NCI-H187 (cell line): ENCODE measurements around the gene TNPO3.
"Not testable (repeated sequence)": the region's sequence is repeated elsewhere in the genome, so short reads cannot be mapped to it uniquely, and the experiment has no call there.

Experiments used
- DNase-seq, 2 experiments: peaks; one replicate each; lab custom pipeline; 2025; lab: John Stamatoyannopoulos, UW

The TNPO3 gene

DNA sequence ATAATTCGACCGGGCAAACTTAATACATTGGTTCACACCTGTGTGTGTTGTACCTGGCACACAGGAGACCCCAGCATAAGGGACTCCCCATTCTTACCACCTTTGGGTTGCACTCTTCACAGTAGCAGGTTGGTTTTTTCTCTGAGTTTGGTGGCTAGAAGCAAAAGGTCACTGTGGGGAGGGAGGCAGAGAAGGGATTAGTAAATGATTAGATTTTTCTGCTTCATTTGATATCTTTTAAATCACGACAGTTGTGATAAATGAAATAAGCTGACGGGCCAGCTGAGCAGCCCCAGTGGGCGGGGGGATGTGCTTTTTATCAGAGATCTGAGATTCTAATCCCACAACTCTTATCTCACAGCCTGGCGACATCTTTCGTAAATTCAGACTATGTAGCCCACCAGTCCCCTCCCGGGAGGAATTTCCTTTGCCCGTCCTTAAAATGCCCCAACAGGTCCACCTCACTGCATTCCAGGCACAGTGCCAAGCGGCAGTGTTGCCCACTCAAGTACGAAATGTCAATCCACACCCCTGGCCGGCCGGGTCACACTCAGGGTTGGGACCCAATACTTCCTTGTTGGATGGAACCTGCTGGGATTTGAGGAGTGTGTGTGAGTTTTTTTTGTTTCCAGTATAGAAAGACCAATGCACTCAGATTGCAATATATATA lies 133.9 kb downstream of the TNPO3 start:
- no peak for DNase-seq

DNA sequence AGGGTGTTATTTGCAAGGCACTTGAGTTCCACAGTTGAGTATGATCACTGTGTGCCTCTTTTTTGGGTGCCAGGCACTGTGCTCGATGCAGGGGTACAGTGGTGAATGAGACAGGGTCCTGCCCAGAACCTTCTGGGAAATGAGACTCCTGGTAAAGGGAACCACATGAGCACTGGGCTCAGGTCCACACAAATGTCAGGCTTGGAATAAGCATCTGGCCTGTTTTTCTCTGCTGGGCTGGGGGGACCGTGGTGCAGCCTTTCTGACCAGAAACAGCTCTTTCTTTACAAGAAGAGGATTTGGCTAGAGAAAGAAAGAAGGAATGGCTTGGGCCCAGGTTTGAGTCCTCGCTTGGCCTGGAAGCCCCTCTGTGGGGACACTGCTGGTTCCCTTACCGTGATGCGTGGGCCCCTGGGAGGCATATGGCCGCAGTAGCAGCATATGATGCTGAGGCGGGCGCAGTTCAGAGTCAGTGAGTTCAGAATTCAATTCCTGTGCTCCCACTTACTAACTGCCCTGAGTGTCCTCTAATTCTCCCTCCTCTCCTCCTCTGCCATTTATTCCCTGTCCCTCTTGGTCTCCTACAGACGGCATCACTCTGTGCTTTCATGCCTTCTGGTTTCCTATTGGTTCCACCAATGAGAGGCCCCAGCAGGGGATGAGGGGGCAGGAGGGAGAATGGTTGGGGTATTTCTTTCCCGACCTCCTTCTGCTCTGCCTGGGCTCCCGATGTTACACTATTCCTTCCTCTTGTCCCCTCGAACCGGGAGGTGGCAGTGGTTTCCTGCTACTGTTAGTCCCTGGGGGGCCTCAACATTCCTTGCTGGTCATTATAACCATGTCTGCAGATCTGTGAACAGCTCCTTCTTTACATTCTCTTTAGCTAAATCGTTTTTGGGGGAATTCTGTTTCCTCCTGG lies 134.8 kb downstream of the TNPO3 start:
- DNase-seq: no peak

DNA sequence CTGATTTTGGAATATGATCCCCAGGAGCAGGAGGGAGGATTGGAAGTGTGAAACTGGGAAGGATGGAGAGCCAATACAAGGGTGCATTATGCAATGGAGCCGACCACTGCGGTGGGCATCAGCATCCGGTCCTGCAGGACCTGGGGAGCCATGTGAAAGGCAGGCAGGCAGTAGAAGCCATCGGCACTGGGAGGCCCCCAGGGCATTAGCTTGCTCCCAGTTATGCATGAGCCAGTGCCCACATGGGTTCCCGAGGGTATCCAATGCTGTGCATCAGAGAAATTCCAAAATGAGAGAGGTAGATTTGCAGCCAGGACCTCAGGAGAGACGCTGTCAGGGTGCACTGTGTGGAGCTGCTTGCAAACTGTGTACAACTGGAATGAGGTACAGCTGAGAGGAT lies 135.7 kb downstream of the TNPO3 start:
- no peak for DNase-seq

GRCh38 chr7:128918016-128918665 lies 136.8 kb downstream of the TNPO3 start:
- no peak for DNase-seq

DNA sequence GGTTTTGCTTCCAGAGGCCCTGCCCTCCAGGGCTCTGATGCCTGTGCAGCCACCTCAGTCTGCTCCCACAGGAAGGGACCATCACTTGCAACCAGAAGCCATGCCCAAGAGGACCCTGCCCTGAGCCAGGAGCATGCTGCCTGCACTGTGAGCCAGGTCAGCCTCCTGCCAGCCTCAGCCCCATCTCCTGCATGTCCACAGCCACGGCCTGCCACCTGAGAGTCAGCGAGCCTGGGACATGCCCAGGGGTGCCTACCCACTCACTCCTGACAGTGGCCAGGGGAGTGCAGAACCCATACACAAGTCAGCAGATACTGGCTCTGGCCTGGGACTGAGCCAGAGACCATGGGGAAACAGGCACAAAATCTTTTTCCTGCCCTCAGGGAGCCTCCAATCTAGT lies 137.8 kb downstream of the TNPO3 start:
- DNase-seq: no peak

DNA sequence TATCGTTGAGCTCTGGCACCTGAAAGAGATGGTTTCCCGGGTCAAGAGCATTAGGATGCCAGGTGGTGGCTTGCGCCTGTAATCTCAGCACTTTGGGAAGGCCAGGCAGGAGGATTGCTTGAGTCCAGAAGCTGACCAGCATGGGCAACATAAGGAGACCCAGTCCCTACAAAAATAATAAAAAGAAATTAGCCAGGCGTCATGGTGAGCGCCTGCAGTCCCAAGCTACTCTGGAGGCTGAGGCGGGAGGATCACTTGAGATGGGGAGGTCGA lies 138.3 kb downstream of the TNPO3 start:
- no peak for DNase-seq

DNA sequence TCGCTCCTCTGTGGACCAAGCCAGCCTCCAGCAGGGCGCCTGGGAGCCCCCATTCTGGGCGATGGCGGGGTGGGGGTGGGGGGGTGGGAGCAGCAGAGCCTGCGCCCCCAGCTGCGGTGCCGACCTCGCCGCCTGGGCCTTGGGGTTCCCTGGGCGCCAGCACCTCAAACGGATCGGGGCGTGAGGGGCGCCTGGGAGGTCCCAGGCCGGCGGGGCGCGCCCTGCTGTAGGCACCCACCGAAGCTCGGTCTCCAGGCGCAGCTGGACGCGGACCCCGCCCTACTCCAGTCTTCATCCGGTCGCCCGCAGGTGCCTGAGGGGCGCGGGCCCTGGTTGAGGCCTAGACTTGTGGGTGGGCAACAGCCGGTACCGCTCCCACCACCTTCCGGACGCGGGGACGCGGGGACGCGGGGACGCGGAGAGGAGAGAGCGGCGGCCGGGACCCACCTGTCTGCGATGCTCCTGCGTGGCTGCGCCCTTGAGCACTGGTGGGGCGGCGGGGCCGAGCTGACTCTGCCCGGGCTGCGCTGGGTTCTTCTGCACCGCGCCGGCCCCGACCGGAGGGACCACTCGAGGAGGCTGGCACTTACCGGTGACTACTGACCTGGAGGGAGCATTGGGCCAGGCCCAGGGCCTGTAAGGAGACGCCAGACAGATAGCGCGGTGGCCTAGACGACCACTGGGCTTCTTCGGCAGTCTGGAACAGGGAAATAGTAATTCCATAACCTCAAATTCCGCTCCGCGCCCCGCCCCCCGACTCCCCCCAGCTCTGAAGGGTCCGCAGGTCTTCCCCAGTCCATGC lies 138.9 kb downstream of the TNPO3 start:
- DNase-seq: no peak

DNA sequence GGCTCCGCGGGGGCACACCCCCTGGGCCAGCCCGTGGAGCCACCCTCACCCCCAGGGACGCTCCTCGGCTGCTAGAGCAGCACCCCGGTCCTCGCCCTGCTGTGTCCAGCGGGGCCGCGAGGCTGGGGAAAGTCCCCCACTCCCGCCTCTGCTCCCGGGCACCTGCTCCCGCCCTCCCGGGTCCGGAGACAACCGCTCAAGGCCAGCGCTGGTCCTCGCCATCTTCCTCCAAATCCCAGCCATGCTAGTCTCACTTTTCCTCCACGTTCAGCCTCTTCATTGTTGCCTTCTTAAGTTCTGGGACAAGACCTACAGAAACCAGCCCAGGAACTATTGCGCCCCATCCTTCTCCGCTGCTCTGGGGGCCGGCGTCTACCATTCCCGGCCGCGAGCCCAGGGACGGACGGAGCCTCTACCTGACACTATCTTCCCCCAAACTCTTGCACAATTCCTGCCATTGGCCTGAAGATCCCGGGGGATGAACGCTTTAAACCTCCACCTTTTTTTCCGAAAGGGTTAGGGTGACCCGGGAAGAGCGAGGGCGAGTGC lies 139.6 kb downstream of the TNPO3 start:
- no peak for DNase-seq

DNA sequence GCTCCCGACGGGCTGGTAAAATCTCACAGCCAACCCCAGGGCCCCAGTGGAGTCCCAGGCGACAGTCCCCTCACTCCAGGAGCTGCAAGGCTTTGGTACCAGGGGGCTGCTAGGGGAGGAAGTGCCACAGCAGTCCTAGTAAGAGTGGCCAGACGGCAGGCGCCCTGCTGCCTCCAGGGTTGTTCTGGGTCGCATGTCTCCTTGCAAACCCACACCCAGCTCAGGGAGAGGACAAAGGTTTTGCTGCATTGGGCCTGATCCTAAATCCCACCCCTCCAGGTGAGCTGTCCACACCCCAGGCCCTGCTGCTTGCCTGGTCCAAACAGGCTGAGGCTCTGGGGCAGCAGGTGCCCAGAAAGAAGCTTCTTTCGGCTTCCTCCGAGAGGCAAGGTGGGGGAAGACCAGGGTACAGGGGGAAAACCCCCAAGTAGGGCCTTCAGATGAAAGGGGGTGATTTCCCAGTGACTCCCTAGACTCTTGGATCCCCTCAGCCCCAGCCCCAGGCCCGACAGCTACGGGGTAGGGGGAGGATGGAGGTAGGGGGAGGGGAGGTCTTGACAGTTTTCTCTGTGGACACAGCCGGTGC lies 140.3 kb downstream of the TNPO3 start:
- DNase-seq: no peak

GRCh38 chr7:128913870-128914565 lies 140.9 kb downstream of the TNPO3 start:
- DNase-seq: no peak

GRCh38 chr7:128912709-128913495 lies 142.0 kb downstream of the TNPO3 start:
- not testable (repeated sequence) for DNase-seq

DNA sequence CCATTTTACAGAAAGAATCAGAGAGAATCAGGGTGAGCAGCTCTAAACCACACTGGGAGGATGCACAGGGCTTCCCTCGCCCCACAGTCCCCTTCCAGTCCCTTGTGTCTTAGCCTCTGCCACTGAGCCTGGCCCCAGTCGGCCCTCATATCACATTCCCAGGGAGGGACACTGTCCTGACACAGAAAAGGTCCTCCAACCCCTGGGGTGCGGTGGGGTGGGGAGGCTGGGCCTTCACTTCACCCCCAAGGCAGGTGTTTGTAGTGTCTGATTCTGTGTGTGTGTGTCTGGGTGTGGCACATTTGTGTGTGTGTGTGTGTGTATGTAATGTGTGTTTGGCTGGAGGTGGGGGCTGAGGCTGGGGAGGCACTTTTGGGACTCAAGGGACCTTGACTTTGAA lies 142.6 kb downstream of the TNPO3 start:
- no peak for DNase-seq

GRCh38 chr7:128911423-128912031 lies 143.4 kb downstream of the TNPO3 start:
- no peak for DNase-seq

- no peak for DNase-seq
Observed at GRCh38 chr7:128910569-128910945, 144.4 kb downstream of the TNPO3 start, which contains the start of gene KCP. TSS of gene KCP (minus strand) at chr7:128910709. CDS start at chr7:128910676, 33 bp downstream.

GRCh38 chr7:128909625-128910568 lies 145.0 kb downstream of the TNPO3 start:
- DNase-seq: no peak

GRCh38 chr7:128908750-128909624 lies 145.9 kb downstream of the TNPO3 start:
- DNase-seq: no peak

DNA sequence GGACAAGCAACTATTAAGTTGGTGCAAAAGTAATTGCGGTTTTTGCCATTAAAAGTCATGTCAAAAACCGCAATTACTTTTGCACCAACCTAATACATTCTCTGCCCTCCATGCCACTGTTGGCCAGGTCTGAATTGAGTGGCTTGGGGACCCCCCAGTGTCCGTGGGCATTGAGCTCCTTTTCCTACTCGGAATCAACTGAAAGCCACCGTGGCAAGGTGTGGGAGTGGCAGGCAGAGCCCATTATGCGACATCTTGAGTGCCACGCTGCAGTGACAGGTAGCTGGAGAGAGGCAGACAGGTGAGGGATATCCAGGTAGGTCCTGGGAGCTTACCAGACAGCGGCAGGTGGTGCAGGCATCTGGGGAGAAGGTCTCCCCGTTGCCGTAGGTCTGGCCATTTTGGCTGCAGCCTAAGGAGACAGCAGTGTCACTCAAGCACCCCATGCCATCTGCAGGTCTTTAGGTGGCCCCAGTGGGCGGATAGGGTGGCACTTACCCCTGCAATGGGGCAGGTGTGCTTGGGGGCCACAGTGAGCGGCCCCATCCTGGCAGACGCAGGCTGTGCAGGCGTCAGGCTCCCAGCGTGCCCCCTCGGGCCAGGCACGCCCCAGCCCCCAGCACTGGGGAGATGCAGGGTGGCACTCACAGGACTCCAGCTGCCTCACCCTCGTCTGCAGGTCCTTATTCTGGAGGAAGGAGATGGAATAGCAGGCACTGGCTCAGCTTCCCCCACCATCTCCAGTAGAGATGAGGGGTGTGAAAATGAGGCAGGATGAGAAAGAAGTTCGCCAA lies 147.9 kb downstream of the TNPO3 start:
- DNase-seq: no peak
